OCI-LY3 (cell line): Measurements from ENCODE around the gene C10orf71.

Experiments used
- H2AFZ ChIP-seq: fragments of 200-600, 300-600 bp; shearing (Covaris generic); 2 replicates; pipeline ENCODE4 v1.6.0; 2014; ENCODE audit warnings: antibody characterized with exemption, low read depth, low read length
- H3K27ac ChIP-seq: fragments of 200-600, 300-600 bp; sonication (generic); 2 replicates; pipeline ENCODE4 v1.5.1; 2014; ENCODE audit warnings: mild to moderate bottlenecking, low read length, moderate library complexity, mixed read lengths
- H3K27me3 ChIP-seq: fragments of 200-600, 300-600 bp; sonication (generic); 2 replicates; pipeline ENCODE4 v1.6.1; 2014; ENCODE audit warnings: low read depth, low read length, mixed read lengths
- H3K36me3 ChIP-seq: fragments of 200-600, 300-600 bp; sonication (generic); replicated peaks from 2 replicates; pipeline ENCODE3; 2014; ENCODE audit warnings: low read depth, low read length, mixed read lengths
- H3K4me1 ChIP-seq: fragments of 300-600, 200-600 bp; sonication (generic); 2 replicates; pipeline ENCODE4 v1.6.1; 2014; ENCODE audit warnings: low read length, mixed read lengths
- H3K4me2 ChIP-seq: fragments of 200-600, 300-600 bp; sonication (generic); 2 replicates; pipeline ENCODE4 v1.6.1; 2014; ENCODE audit warnings: low read length, mixed read lengths
- H3K4me3 ChIP-seq: fragments of 300-600, 200-600 bp; sonication (generic); 2 replicates; pipeline ENCODE4 v1.5.1; 2014; ENCODE audit warnings: antibody characterized with exemption, mild to moderate bottlenecking, low read length, moderate library complexity
- H3K79me2 ChIP-seq: fragments of 300-600, 200-600 bp; shearing (Covaris generic); 2 replicates; pipeline ENCODE4 v1.6.1; 2014; ENCODE audit warnings: mild to moderate bottlenecking, low read length, mixed read lengths
- H3K9ac ChIP-seq: fragments of 300-600, 200-600 bp; shearing (Covaris generic); 2 replicates; pipeline ENCODE4 v1.6.0; 2014; ENCODE audit warnings: mild to moderate bottlenecking, low read length, moderate library complexity
- H3K9me3 ChIP-seq: fragments of 200-600, 300-600 bp; shearing (Covaris generic); 2 replicates; pipeline ENCODE4 v1.6.1; 2014; ENCODE audit warnings: low read length, mixed read lengths; ENCODE audit not compliant: insufficient read depth
- H4K20me1 ChIP-seq: fragments of 200-600, 300-600 bp; sonication (generic); 2 replicates; pipeline ENCODE4 v1.6.1; 2016; ENCODE audit warnings: low read length, mixed read lengths; ENCODE audit not compliant: insufficient read depth
- EZH2phosphoT487 ChIP-seq: fragments of 200-600 bp; shearing (Covaris generic); IDR thresholded peaks from 2 replicates; pipeline ENCODE4 v1.6.1; 2018; ENCODE audit warnings: antibody characterized with exemption, mixed run types, low read depth
- TF ChIP-seq, protein P1 (sequence below): fragments of 200-600, 300-600 bp; sonication (generic); IDR thresholded peaks from 2 replicates; pipeline ENCODE4 v1.5.1; 2014; ENCODE audit warnings: antibody characterized with exemption, low read length, low read depth

The C10orf71 gene

DNA sequence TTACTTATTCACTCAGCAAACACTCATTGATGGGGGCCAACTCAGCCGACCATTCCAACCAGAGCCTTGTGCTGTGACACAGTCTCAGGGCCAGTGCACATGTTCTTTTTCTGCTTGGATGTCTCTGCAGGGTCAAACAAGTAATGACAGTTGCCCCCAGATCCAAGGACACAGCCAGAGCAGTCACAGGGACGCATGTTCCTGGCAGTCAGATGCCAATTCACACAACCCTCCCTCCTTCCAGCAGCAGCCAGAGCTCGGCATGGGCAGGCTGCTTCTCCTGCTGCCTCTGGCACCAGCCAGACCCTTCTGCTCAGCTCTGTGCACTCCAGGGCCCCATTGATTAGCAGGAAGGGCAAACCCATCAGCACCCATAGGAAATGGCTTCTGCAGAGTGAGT is 76.6 kb downstream of the C10orf71 start:
- H4K20me1 ChIP-seq, result no peaks in the 10 kb centered on the region
- H3K4me3 ChIP-seq, result no peak overlapping the region
- no peaks in the 10 kb centered on the region for H3K4me1 ChIP-seq
- no peaks in the 10 kb centered on the region for H3K36me3 ChIP-seq
- H3K4me2 ChIP-seq, result no peak overlapping the region
- no peak overlapping the region for H3K27ac ChIP-seq
- H3K9ac ChIP-seq, result no peak overlapping the region
- TF ChIP-seq, protein P1, sequence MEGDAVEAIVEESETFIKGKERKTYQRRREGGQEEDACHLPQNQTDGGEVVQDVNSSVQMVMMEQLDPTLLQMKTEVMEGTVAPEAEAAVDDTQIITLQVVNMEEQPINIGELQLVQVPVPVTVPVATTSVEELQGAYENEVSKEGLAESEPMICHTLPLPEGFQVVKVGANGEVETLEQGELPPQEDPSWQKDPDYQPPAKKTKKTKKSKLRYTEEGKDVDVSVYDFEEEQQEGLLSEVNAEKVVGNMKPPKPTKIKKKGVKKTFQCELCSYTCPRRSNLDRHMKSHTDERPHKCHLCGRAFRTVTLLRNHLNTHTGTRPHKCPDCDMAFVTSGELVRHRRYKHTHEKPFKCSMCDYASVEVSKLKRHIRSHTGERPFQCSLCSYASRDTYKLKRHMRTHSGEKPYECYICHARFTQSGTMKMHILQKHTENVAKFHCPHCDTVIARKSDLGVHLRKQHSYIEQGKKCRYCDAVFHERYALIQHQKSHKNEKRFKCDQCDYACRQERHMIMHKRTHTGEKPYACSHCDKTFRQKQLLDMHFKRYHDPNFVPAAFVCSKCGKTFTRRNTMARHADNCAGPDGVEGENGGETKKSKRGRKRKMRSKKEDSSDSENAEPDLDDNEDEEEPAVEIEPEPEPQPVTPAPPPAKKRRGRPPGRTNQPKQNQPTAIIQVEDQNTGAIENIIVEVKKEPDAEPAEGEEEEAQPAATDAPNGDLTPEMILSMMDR, result no peak
- no peak for TF ChIP-seq EZH2phosphoT487
- H3K79me2 ChIP-seq, result no peaks in the 10 kb centered on the region
- no peak overlapping the region for H2AFZ ChIP-seq
- no peaks in the 10 kb centered on the region for H3K9me3 ChIP-seq
- peaks cover 4% of the 10 kb centered on the region; the same call in 1 of the 2 replicates for H3K27me3 ChIP-seq
